ENCODE results near the gene L3MBTL1.

The L3MBTL1 gene

DNA sequence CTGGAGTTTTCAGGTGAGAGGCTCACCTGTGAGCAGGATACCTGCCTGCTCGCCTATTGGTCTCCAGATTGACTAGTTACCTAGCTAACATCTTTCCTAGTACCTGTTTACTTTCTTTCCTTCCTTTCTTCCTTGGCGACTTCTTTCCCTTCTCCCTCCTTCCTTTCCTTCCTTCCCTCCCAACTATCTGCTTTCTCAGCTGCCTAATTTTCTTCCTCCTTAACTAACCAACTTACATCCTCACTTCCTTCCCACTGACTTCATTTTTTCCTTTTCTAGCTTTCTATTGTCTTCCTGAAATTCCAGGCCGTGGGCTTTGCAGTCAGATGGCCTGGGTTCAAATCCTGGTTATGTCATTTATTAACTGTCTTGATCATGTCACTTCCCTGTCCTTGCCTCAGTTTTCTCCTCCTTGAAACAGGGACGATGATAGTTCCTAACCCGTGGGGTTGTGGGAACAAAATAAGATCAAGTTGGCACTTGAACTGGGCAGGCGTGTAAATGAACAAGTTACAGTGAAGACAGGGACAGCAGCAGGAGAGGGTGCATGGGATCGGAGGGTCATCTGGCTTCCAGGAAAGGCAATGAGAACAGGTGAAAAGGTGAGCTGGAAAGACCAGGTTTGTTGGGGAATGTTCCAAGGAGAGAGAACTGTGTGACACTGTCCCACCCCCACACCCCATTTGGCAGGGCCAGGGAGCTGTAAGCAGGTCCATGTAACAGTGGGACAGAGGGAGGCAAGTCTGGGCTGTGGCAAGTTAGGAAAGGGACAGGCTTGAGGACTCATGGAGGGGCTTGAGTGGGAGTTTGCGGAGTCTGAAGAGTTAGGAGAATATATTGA, 51.9 kb downstream of the L3MBTL1 start:
- POLR2A ChIA-PET (ENCODE audit: low non-redundant PET): interaction anchor here (0.7 kb wide), 1 partner anchor 11 kb away, joined by 4 read pairs; no protein-coding TSS in a partner anchor
- DNase-seq (ENCODE audit: low spot score): no peak
- H3K27ac ChIP-seq: no peak overlapping the region
- CTCF ChIA-PET: interaction anchor here (0.6 to 2.6 kb wide), 5 partner anchors 21 to 448 kb away, joined by 3 to 10 read pairs (median 5); no protein-coding TSS in a partner anchor
- TF ChIP-seq, protein P1, sequence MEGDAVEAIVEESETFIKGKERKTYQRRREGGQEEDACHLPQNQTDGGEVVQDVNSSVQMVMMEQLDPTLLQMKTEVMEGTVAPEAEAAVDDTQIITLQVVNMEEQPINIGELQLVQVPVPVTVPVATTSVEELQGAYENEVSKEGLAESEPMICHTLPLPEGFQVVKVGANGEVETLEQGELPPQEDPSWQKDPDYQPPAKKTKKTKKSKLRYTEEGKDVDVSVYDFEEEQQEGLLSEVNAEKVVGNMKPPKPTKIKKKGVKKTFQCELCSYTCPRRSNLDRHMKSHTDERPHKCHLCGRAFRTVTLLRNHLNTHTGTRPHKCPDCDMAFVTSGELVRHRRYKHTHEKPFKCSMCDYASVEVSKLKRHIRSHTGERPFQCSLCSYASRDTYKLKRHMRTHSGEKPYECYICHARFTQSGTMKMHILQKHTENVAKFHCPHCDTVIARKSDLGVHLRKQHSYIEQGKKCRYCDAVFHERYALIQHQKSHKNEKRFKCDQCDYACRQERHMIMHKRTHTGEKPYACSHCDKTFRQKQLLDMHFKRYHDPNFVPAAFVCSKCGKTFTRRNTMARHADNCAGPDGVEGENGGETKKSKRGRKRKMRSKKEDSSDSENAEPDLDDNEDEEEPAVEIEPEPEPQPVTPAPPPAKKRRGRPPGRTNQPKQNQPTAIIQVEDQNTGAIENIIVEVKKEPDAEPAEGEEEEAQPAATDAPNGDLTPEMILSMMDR (conservative IDR thresholded peaks at IDR 0.05; ENCODE audit: low read depth): no peak

DNA sequence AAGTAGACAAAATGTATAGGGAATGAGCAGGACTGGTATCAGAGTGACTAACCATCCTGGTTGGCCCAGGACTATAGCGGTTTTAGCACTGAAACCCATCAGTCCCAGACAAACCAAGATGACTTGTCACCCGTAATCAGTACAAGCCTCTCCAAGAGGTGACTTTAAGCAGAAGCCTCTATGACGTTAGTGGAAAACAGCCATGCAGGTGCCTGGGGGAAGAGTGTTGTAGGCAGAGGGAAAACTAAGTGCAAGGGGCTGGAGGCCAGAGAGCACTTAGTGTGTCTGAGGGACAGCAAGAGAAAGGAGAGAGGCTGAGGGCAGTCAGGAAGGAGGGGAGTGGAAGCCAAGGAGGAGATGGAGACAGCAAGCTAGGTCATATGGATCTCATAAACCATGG, 53.5 kb downstream of the L3MBTL1 start:
- CTCF ChIA-PET: interaction anchor here (0.6 to 1.0 kb wide), 3 partner anchors 11 to 1862 kb away, joined by 3 to 5 read pairs (median 3); no protein-coding TSS in a partner anchor

DNA sequence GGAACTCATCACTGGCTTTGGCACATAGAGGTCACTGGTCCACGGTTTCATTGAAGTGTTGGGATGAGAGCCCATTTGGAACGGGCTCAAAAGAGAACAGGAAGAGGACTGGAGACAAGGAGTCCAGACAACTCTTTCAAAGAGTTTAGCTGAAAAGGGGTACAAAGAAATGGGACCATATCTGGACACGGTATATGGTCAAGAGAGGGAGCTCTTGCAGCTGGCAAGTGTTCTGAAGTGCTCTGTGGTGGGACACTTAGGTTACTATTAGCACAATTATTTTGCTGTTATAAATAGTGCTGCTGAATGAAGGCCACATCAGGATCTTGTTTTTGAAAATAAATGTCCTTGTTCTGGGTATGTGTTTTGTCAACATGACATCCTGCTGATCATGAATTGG, 55.9 kb downstream of the L3MBTL1 start:
- no peak for DNase-seq (ENCODE audit: low spot score)
- CTCF ChIA-PET: no interaction called here
- H3K27ac ChIP-seq: no peak overlapping the region
- TF ChIP-seq, protein P1 (conservative IDR thresholded peaks at IDR 0.05; ENCODE audit: low read depth): no peak
- POLR2A ChIA-PET (ENCODE audit: low non-redundant PET): no interaction called here

More for the DNA sequence above, 53.5 kb downstream of the L3MBTL1 start:
- POLR2A ChIA-PET (ENCODE audit: low non-redundant PET): interaction anchor here (0.7 kb wide), 1 partner anchor 30 kb away, joined by 3 read pairs; the partner anchor contains the start of gene IFT52
- H3K27ac ChIP-seq: no peak overlapping the region
- TF ChIP-seq, protein P1 (conservative IDR thresholded peaks at IDR 0.05; ENCODE audit: low read depth): no peak
- no peak for DNase-seq (ENCODE audit: low spot score)

DNA sequence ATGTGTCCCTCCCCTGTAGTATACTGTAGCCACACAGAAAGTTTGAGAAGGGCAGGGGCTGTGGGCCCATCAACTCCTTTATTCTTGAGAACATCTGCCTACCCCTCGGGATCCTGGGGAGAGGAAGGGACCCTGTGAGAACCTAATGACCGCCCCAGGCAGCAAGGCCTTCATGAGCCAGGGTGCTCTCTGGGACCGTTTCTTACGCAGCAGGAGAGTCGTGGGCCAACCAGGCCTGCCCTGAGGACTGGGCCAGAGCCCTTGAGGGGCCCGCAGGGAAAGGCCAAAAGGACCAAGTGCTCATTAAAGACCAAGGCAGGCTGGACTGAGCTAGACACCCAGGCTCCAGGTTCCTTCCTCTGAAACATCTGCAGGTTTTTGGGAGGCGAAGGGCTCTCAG, 56.5 kb downstream of the L3MBTL1 start:
- TF ChIP-seq, protein P1 (conservative IDR thresholded peaks at IDR 0.05; ENCODE audit: low read depth): no peak
- POLR2A ChIA-PET (ENCODE audit: low non-redundant PET): no interaction called here
- H3K27ac ChIP-seq: no peak overlapping the region
- CTCF ChIA-PET: no interaction called here
- no peak for DNase-seq (ENCODE audit: low spot score)

DNA sequence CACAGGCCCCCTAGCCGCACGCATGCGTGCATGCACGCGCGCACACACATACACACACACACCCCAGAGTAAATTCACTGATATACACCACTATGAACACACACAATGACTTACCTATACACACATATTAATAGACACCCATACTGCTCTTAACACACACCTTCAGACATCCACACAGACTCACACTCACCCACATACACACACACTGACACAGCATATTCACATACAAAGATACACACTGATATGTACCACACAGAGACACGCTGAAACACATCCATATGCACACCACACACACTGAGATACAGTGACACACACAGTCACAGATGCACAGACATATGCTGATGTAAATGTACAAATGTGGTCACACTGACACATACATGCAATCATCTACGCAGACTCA, 57.0 kb downstream of the L3MBTL1 start:
- no peak overlapping the region for H3K27ac ChIP-seq
- no peak for DNase-seq (ENCODE audit: low spot score)
- CTCF ChIA-PET: no interaction called here
- TF ChIP-seq, protein P1 (conservative IDR thresholded peaks at IDR 0.05; ENCODE audit: low read depth): no peak
- POLR2A ChIA-PET (ENCODE audit: low non-redundant PET): no interaction called here

DNA sequence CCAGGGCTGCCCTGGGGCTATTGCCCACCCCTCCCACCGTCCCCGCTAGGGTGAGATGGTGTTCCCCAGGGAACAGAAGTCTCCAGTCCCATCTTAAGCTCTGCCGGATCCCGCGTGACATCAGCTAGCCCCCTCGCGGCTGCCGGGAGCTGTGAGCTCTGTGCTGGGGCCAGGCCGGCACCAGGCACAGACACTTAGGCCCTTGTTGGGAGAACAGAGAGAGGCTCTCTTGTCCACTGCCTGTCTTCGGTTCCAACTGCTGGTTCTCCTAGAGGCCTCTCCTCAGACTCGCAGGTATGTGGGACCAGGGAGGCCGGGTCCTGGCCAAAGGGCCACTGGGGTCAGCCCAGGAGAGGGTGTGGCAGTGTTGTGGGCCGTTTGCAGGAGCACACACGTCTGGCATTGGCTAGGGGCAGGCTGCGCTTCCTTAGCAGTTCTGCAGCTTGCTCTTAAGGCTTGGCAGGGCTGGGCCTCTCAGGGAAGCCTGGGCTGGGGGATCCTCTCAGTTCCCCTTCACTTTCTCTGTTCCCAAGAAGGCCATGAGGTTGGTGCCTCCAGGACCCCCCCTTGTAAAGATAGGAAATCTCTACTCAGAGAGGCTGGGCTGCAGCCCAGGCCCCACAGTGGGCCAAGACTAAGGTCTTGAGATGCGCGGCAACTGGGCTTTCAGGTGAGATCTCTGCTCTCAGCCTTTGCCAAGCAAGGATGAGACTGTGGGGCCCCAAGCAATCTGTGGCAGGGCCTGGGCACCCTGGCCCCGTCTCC, 57.7 kb downstream of the L3MBTL1 start:
- TF ChIP-seq, protein P1 (conservative IDR thresholded peaks at IDR 0.05; ENCODE audit: low read depth): no peak
- DNase-seq (ENCODE audit: low spot score): no peak
- POLR2A ChIA-PET (ENCODE audit: low non-redundant PET): no interaction called here
- CTCF ChIA-PET: interaction anchor here (0.6 kb wide), 1 partner anchor 550 kb away, joined by 3 read pairs; no protein-coding TSS in a partner anchor
- no peak overlapping the region for H3K27ac ChIP-seq

All from RWPE1 (cell line).